IPS-18a (cell line): ENCODE results near the gene NUP153.

Experiments
- H3K27ac ChIP-seq: one replicate; pipeline ENCODE4 v1.5.1; 2013; ENCODE audit warnings: low read length
- H3K27me3 ChIP-seq: one replicate; pipeline ENCODE4 v1.6.1; 2013; ENCODE audit warnings: mild to moderate bottlenecking, low read length; ENCODE audit not compliant: control insufficient read depth, insufficient read depth
- H3K36me3 ChIP-seq: one replicate; pipeline ENCODE4 v1.6.1; 2013; ENCODE audit warnings: low read depth, low read length; ENCODE audit not compliant: control insufficient read depth
- H3K4me1 ChIP-seq: one replicate; pipeline ENCODE4 v1.6.1; 2013; ENCODE audit warnings: low read depth, low read length; ENCODE audit not compliant: control insufficient read depth
- H3K4me3 ChIP-seq: one replicate; pipeline ENCODE4 v1.5.1; 2013; ENCODE audit warnings: low read length
- H3K9ac ChIP-seq: one replicate; pipeline ENCODE4 v1.6.1; 2013; ENCODE audit warnings: mild to moderate bottlenecking, low read length, moderate library complexity
- H3K9me3 ChIP-seq: one replicate; pipeline ENCODE4 v1.6.1; 2013; ENCODE audit warnings: low read depth, low read length; ENCODE audit not compliant: control insufficient read depth

Gene NUP153

DNA sequence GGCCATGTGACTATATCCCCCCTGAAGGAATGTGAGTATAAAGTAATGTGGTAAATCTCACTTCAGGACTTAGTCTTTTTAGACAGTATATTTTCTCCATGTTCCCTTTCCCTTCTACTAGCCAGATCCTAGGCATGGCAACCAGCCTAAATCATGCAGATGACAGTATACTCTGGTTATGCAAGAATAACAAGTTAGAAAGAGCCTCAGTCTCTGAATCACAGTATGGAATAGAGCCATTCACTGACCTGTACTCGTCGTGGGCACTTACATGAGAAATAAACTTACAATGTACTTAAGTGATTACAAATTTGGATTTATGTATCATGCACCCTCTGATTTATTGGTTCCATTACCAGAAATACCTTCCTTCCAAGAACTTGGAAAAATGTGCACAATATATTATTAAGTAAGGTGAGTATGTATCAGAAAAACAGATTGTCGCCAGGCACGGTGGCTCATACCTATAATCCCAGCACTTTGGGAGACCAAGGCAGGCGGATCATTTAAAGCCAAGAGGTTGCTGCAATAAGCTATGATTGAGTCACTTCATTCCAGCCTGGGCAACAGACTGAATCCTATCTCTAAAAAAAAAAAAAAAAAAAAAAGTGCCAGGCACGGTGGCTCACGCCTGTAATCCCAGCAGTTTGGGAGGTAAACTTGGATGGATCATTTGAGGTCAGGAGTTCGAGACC lies 131.7 kb downstream of the NUP153 start:
- no peaks in the 10 kb centered on the region for H3K4me1 ChIP-seq
- H3K27ac ChIP-seq, result no peak overlapping the region
- peaks cover 6% of the 10 kb centered on the region for H3K9me3 ChIP-seq
- H3K4me3 ChIP-seq, result no peak overlapping the region
- no peak overlapping the region for H3K9ac ChIP-seq
- no peaks in the 10 kb centered on the region for H3K27me3 ChIP-seq
- H3K36me3 ChIP-seq, result no peaks in the 10 kb centered on the region

DNA sequence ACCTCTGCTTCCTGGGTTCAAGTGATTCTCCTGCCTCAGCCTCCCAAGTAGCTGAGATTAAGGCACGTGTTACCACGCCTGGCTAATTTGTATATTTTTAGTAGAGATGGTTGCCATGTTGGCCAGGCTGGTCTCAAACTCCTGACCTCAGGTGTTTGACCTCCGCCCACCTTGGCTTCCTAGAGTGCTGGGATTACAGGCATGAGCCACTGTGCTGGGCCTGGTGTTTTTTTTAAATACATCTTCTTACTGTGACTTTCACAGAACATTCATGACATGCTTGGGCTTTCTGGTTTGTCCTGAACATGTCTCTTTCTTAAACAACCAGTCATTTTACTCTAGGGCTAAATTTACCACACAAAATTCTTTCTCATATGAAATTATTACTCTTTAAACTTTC lies 141.3 kb downstream of the NUP153 start:
- no peak overlapping the region for H3K9ac ChIP-seq
- H3K27me3 ChIP-seq, result no peaks in the 10 kb centered on the region
- H3K4me1 ChIP-seq, result no peaks in the 10 kb centered on the region
- no peaks in the 10 kb centered on the region for H3K36me3 ChIP-seq
- peaks cover 19% of the 10 kb centered on the region for H3K9me3 ChIP-seq
- H3K27ac ChIP-seq, result no peak overlapping the region
- H3K4me3 ChIP-seq, result no peak overlapping the region
